OCI-LY1 (cell line): Measurements from ENCODE around the gene TNC.

ENCODE experiments used
- H2AFZ ChIP-seq: fragments of 200-600 bp; sonication (generic), shearing (Covaris generic); 2 replicates; pipeline ENCODE4 v1.6.0; 2014; ENCODE audit warnings: antibody characterized with exemption, mild to moderate bottlenecking, low read length
- H3F3A ChIP-seq: fragments of 200-600 bp; sonication (generic), shearing (Covaris generic); 2 replicates; pipeline ENCODE4 v1.6.0; 2014; ENCODE audit warnings: mild to moderate bottlenecking, antibody characterized with exemption, low read length, moderate library complexity; ENCODE audit not compliant: insufficient read depth
- H3K27ac ChIP-seq: fragments of 200-600 bp; sonication (generic); 2 replicates; pipeline ENCODE4 v1.5.1; 2014; ENCODE audit warnings: low read length, mixed run types, mild to moderate bottlenecking, low read depth; ENCODE audit not compliant: poor library complexity, severe bottlenecking
- H3K27me3 ChIP-seq: fragments of 200-600 bp; sonication (generic); 2 replicates; pipeline ENCODE4 v1.6.0; 2014; ENCODE audit warnings: antibody characterized with exemption, mild to moderate bottlenecking, low read length, moderate library complexity; ENCODE audit not compliant: insufficient read depth
- H3K36me3 ChIP-seq: fragments of 200-600 bp; sonication (generic); 2 replicates; pipeline ENCODE4 v1.6.1; 2014; ENCODE audit warnings: mild to moderate bottlenecking, antibody characterized with exemption, low read length, moderate library complexity, mixed read lengths; ENCODE audit not compliant: insufficient read depth
- H3K4me1 ChIP-seq: fragments of 200-600 bp; sonication (generic); 2 replicates; pipeline ENCODE4 v1.5.1; 2014; ENCODE audit warnings: mild to moderate bottlenecking, low read length, moderate library complexity; ENCODE audit not compliant: insufficient read depth, severe bottlenecking
- H3K4me2 ChIP-seq: fragments of 200-600 bp; sonication (generic), shearing (Covaris generic); 2 replicates; pipeline ENCODE4 v1.6.1; 2014; ENCODE audit warnings: low read length
- H3K4me3 ChIP-seq: fragments of 200-600 bp; sonication (generic); 2 replicates; pipeline ENCODE4 v1.5.1; 2014; ENCODE audit warnings: low read length, low read depth, mild to moderate bottlenecking, mixed read lengths; ENCODE audit not compliant: poor library complexity, severe bottlenecking
- H3K79me2 ChIP-seq: fragments of 200-600 bp; shearing (Covaris generic); 2 replicates; pipeline ENCODE4 v1.6.1; 2016; ENCODE audit warnings: mixed run types, low read length, mixed read lengths; ENCODE audit not compliant: insufficient read depth
- H3K9ac ChIP-seq: fragments of 200-600 bp; sonication (generic), shearing (Covaris generic); 2 replicates; pipeline ENCODE4 v1.6.1; 2014; ENCODE audit warnings: mild to moderate bottlenecking, low read length, mixed read lengths
- H3K9me2 ChIP-seq: fragments of 200-600 bp; sonication (generic), shearing (Covaris generic); 2 replicates; pipeline ENCODE4 v1.6.1; 2014; ENCODE audit warnings: low read depth, mild to moderate bottlenecking, low read length, mixed read lengths
- H3K9me3 ChIP-seq: fragments of 200-600 bp; shearing (Covaris generic); 2 replicates; pipeline ENCODE4 v1.6.1; 2014; ENCODE audit warnings: low read length, mixed read lengths
- H4K20me1 ChIP-seq: fragments of 200-600 bp; sonication (generic), shearing (Covaris generic); 2 replicates; pipeline ENCODE4 v1.6.0; 2016; ENCODE audit warnings: mild to moderate bottlenecking, low read length; ENCODE audit not compliant: insufficient read depth
- EZH2 ChIP-seq: fragments of 200-600 bp; sonication (generic), shearing (Covaris generic); IDR thresholded peaks from 2 replicates; pipeline ENCODE4 v1.8.0; 2017; ENCODE audit warnings: borderline replicate concordance, mixed run types, mild to moderate bottlenecking, antibody characterized with exemption, low read length, moderate library complexity, mixed read lengths
- TF ChIP-seq, protein P1 (sequence below): fragments of 200-600 bp; sonication (generic), shearing (Covaris generic); IDR thresholded peaks from 2 replicates; pipeline ENCODE4 v1.5.1; 2017; ENCODE audit warnings: mild to moderate bottlenecking, antibody characterized with exemption, low read length, moderate library complexity, mixed read lengths

TNC gene

DNA sequence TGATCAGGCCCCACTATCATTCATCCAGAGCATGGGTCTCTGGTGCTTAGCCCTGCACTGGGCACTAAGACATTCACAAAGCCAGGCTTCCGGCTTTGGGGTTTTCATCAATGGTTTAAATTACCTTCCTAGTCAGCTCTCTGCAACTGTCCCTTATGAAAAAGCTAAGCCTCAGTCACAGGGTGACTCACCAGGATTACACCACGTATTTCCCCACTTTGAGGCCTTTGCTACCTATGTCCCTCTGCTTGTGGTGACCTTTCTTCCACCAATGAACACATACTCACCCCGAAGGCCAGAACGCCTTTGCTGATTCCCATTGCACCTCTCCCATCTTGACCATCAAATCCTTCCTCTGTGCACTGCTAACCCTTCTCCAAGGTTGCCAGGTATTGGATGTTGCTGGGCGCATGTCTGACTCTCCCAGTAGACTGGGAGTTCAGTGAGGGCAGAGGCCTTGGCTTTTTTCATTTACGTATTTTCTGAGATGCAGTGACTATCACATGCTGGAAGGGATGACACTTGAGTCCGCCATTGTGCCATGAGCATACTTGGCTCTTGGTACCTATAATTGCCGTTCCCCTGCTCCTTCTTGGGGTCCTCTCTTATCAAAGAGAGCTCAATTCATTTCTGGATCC is 128.9 kb downstream of the TNC start:
- H3K27ac ChIP-seq = no peak overlapping the region
- no peaks in the 10 kb centered on the region for H3K4me1 ChIP-seq
- no peaks in the 10 kb centered on the region for H3K9me2 ChIP-seq
- H3K9me3 ChIP-seq = no peaks in the 10 kb centered on the region
- H3K36me3 ChIP-seq = no peaks in the 10 kb centered on the region
- H2AFZ ChIP-seq = no peak overlapping the region
- no peaks in the 10 kb centered on the region for H3K79me2 ChIP-seq
- H3F3A ChIP-seq = no peaks in the 10 kb centered on the region
- no peak overlapping the region for H3K4me2 ChIP-seq
- no peaks in the 10 kb centered on the region for H4K20me1 ChIP-seq
- no peak overlapping the region for H3K9ac ChIP-seq
- no peak overlapping the region for H3K4me3 ChIP-seq
- no peaks in the 10 kb centered on the region for H3K27me3 ChIP-seq
- TF ChIP-seq, protein P1, sequence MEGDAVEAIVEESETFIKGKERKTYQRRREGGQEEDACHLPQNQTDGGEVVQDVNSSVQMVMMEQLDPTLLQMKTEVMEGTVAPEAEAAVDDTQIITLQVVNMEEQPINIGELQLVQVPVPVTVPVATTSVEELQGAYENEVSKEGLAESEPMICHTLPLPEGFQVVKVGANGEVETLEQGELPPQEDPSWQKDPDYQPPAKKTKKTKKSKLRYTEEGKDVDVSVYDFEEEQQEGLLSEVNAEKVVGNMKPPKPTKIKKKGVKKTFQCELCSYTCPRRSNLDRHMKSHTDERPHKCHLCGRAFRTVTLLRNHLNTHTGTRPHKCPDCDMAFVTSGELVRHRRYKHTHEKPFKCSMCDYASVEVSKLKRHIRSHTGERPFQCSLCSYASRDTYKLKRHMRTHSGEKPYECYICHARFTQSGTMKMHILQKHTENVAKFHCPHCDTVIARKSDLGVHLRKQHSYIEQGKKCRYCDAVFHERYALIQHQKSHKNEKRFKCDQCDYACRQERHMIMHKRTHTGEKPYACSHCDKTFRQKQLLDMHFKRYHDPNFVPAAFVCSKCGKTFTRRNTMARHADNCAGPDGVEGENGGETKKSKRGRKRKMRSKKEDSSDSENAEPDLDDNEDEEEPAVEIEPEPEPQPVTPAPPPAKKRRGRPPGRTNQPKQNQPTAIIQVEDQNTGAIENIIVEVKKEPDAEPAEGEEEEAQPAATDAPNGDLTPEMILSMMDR = no peak
- no peak for TF ChIP-seq EZH2

DNA sequence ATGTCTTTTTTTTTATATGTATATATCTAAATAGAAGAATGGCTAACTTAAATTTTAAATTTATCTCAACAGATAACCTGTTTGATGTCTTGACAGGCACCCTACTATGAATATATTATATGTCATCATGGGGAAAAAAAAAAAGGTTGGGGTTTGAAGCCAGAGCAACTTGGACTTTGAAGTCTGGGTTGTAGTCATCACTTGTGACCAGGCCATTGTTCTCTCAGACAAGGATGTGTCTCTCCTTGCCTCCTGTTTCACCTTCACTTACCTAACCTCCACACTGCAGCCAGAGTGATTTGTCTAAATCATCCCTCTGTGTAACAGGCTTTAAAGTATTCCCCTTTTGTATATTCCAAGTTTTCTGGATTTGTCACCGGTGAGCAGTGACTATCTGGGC is 130.8 kb downstream of the TNC start:
- TF ChIP-seq EZH2 = no peak
- TF ChIP-seq, protein P1 = no peak
- no peaks in the 10 kb centered on the region for H3K27me3 ChIP-seq
- no peak overlapping the region for H3K9ac ChIP-seq
- H3K4me3 ChIP-seq = no peak overlapping the region
- H3K9me3 ChIP-seq = no peaks in the 10 kb centered on the region
- no peaks in the 10 kb centered on the region for H3K4me1 ChIP-seq
- no peak overlapping the region for H3K4me2 ChIP-seq
- H3K79me2 ChIP-seq = no peaks in the 10 kb centered on the region
- H2AFZ ChIP-seq = no peak overlapping the region
- no peaks in the 10 kb centered on the region for H3F3A ChIP-seq
- H3K9me2 ChIP-seq = no peaks in the 10 kb centered on the region
- no peaks in the 10 kb centered on the region for H4K20me1 ChIP-seq
- no peaks in the 10 kb centered on the region for H3K36me3 ChIP-seq
- no peak overlapping the region for H3K27ac ChIP-seq

DNA sequence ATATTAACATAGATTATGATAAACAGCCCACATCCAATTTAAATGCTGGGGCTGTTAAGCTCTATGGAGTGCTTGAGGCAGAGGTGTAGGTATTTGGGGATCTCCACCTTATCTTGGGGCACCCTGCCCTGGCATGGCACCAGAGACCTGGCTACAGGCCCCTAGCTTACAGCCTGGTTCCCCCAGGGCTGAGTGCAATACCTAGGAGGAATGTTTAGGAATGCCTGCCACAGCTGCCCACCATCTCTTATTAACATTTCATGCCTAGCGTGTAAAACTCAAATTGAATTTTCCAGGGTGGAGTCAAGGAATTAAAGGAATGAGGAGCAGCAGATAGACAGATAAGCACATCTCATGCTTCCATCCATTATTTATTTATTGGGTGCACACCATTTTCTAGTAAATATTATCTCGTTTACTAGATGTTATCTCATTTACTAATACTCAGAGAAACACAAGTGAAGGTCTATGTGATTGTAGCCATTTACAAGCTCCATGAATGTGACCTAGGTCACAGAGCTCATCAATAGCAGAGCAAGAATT is 131.9 kb downstream of the TNC start:
- Histone ChIP-seq H3K9ac (no peak overlapping the region), H3K36me3 (no peaks in the 10 kb centered on the region), H3K4me1 (no peaks in the 10 kb centered on the region), H4K20me1 (no peaks in the 10 kb centered on the region), H3F3A (no peaks in the 10 kb centered on the region), H3K4me2 (no peak overlapping the region), H3K9me3 (no peaks in the 10 kb centered on the region), H3K9me2 (no peaks in the 10 kb centered on the region), H3K27me3 (no peaks in the 10 kb centered on the region), H3K27ac (no peak overlapping the region), H3K79me2 (no peaks in the 10 kb centered on the region), H2AFZ (no peak overlapping the region), H3K4me3 (no peak overlapping the region)
- TF ChIP-seq, protein P1 = no peak
